ENCODE measurements around the gene PRDM16.

DNA sequence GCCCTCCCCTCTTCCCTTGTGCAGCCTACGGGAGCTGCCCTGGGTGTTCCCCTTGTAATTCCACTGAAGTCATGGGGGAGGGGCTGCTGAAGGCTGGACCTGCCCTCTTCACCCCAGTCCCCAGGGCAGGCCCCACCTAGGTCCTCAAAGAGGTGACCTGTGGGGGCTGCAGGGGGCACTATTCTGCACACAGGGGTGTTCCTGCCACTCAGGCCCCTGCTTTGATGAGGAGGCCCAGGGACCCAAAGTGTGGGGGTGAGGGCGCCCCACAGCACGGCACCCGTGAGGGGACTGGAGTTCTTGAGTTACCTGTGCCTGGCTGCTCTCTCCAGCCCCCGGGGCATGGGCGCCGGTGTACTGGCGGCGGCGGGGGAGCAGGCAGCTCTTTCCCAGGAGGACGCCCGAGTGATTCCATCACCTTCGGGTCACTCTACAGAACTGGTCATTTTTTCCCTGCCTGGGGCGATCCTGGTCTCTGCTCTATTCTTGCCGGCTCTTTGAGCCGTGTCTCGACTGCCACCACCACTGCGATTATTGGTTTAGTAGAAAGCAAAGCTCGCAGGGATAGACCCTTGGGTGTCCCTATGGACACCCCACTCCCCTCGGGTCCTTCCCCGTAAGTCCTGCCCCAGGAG lies 6.9 kb upstream of the PRDM16 start:
- no peak for TF ChIP-seq POLR2A (IDR thresholded peaks at IDR 0.05; ENCODE audit: low read length)
- TF ChIP-seq GATA1 (IDR thresholded peaks at IDR 0.05; ENCODE audit: low read depth, low read length), result no peak

Data from erythroblast (primary cell).